ENCODE data around the gene FAM50B. TPM values are rescaled to one million over a fixed set of nuclear protein-coding genes. Genes with fewer than 3 reads are reported as not detected.
A peak's percentile ranks its signal among the peaks of the same experiment; 100 is the strongest.

Gene FAM50B
- 6.4 TPM for polyA plus RNA-seq (2013, experiment 1 of 2; ENCODE audit: insufficient read length)
- polyA plus RNA-seq (2013, experiment 2 of 2; ENCODE audit: insufficient read length), result 6.3 TPM

GRCh38 chr6:3848925-3849605 lies at the start of gene FAM50B:
TSS of gene FAM50B (plus strand) at chr6:3849373. CDS start at chr6:3849812, 439 bp downstream.
- peak; percentile 83 for DNase-seq

GRCh38 chr6:3799719-3800118 lies 49.5 kb upstream of the FAM50B start:
- no peak for DNase-seq

GRCh38 chr6:3800850-3801591 lies 48.2 kb upstream of the FAM50B start:
- DNase-seq, result peak; percentile 86

GRCh38 chr6:3801960-3802359 lies 47.2 kb upstream of the FAM50B start:
- DNase-seq, result no peak

GRCh38 chr6:3803627-3804468 lies 45.3 kb upstream of the FAM50B start:
- DNase-seq, result peak; percentile 99

- peak; percentile 62 for DNase-seq
Measured at GRCh38 chr6:3804964-3805363, 44.2 kb upstream of the FAM50B start.

- DNase-seq, result no peak
Measured at GRCh38 chr6:3805448-3806123, 43.6 kb upstream of the FAM50B start.

GRCh38 chr6:3806169-3806922 lies 42.8 kb upstream of the FAM50B start:
- DNase-seq, result no peak

GRCh38 chr6:3808199-3808598 lies 41.0 kb upstream of the FAM50B start:
- peak; percentile 52 for DNase-seq

- DNase-seq, result peak; percentile 96
Measured at GRCh38 chr6:3808759-3809514, 40.2 kb upstream of the FAM50B start.

- DNase-seq, result no peak
Measured at GRCh38 chr6:3809515-3809891, 39.7 kb upstream of the FAM50B start.

- no peak for DNase-seq
Measured at GRCh38 chr6:3809982-3810381, 39.2 kb upstream of the FAM50B start.

- DNase-seq, result no peak
Measured at GRCh38 chr6:3811191-3811590, 38.0 kb upstream of the FAM50B start.

- DNase-seq, result no peak
Measured at GRCh38 chr6:3812596-3812995, 36.6 kb upstream of the FAM50B start.

GRCh38 chr6:3813150-3813780 lies 35.9 kb upstream of the FAM50B start:
- peak; percentile 66 for DNase-seq

GRCh38 chr6:3813918-3814317 lies 35.3 kb upstream of the FAM50B start:
- no peak for DNase-seq

GRCh38 chr6:3814539-3814938 lies 34.6 kb upstream of the FAM50B start:
- no peak for DNase-seq

- DNase-seq, result no peak
Measured at GRCh38 chr6:3816251-3816650, 32.9 kb upstream of the FAM50B start.

- DNase-seq, result no peak
Measured at GRCh38 chr6:3819161-3820110, 29.7 kb upstream of the FAM50B start.
